Measurements from ENCODE around the gene PLA2G10. TPM values are rescaled to one million over a fixed set of nuclear protein-coding genes. Genes with fewer than 3 reads are reported as not detected.
"Not testable (repeated sequence)": the region's sequence is repeated elsewhere in the genome, so short reads cannot be mapped to it uniquely, and the experiment has no call there.

Gene PLA2G10
- total RNA-seq, 1 donor from 2014 or later: not detected

GRCh38 chr16:14701859-14702258 lies 7.8 kb upstream of the PLA2G10 start:
- not testable (repeated sequence) for H3K9ac ChIP-seq; H3K4me1 Mint-ChIP-seq; H3K27me3 ChIP-seq; H3K4me2 ChIP-seq; H3K4me3 ChIP-seq; H3K4me1 ChIP-seq; DNase-seq (ENCODE audit: low spot score); H3K4me3 Mint-ChIP-seq; H2AFZ ChIP-seq (replicated peaks); H3K9me3 ChIP-seq (ENCODE audit: low read depth); H3K27me3 Mint-ChIP-seq (ENCODE audit: insufficient read depth, low read depth); H3F3A ChIP-seq (ENCODE audit: low read depth); H3K79me2 ChIP-seq (ENCODE audit: low read depth); H3K9me3 Mint-ChIP-seq; H3K36me3 ChIP-seq; H3K27ac ChIP-seq; H4K20me1 ChIP-seq (ENCODE audit: low read depth); H3K27ac Mint-ChIP-seq; H3K36me3 Mint-ChIP-seq

- not testable (repeated sequence) for H3K27ac Mint-ChIP-seq; H3K27me3 Mint-ChIP-seq (ENCODE audit: insufficient read depth, low read depth); DNase-seq (ENCODE audit: low spot score); H3K9me3 ChIP-seq (ENCODE audit: low read depth); H3K4me1 Mint-ChIP-seq; H3K36me3 Mint-ChIP-seq; H3K4me1 ChIP-seq; H4K20me1 ChIP-seq (ENCODE audit: low read depth); H3K27me3 ChIP-seq; H3K9me3 Mint-ChIP-seq; H3K27ac ChIP-seq; H3K79me2 ChIP-seq (ENCODE audit: low read depth); H3K36me3 ChIP-seq; H3F3A ChIP-seq (ENCODE audit: low read depth); H3K4me3 ChIP-seq; H2AFZ ChIP-seq (replicated peaks); H3K9ac ChIP-seq; H3K4me3 Mint-ChIP-seq; H3K4me2 ChIP-seq
Observed at GRCh38 chr16:14685870-14686793, 8.0 kb downstream of the PLA2G10 start.

GRCh38 chr16:14682121-14682520 lies 12.0 kb downstream of the PLA2G10 start:
- Mint-ChIP-seq H3K36me3 (no peaks in the 10 kb centered on the region), H3K27ac (no peak overlapping the region), H3K9me3 (no peaks in the 10 kb centered on the region), H3K4me1 (no peaks in the 10 kb centered on the region), H3K4me3 (no peak overlapping the region), H3K27me3 (ENCODE audit: insufficient read depth, low read depth) (no peaks in the 10 kb centered on the region)
- H3K27ac ChIP-seq: no peak overlapping the region
- no peaks in the 10 kb centered on the region for H3K4me1 ChIP-seq
- no peaks in the 10 kb centered on the region for H3K27me3 ChIP-seq
- H3K9ac ChIP-seq: no peak overlapping the region
- no peaks in the 10 kb centered on the region for H3K36me3 ChIP-seq
- H4K20me1 ChIP-seq (ENCODE audit: low read depth): no peaks in the 10 kb centered on the region
- no peaks in the 10 kb centered on the region for H3K79me2 ChIP-seq (ENCODE audit: low read depth)
- no peak for TF ChIP-seq EZH2phosphoT487 (IDR thresholded peaks at IDR 0.05)
- H3K4me2 ChIP-seq: no peak overlapping the region
- DNase-seq (ENCODE audit: low spot score): no peak
- no peaks in the 10 kb centered on the region for H3K9me3 ChIP-seq (ENCODE audit: low read depth)
- H3K4me3 ChIP-seq: no peak overlapping the region
- H2AFZ ChIP-seq (replicated peaks): no peak overlapping the region
- H3F3A ChIP-seq (ENCODE audit: low read depth): no peaks in the 10 kb centered on the region

GRCh38 chr16:14681115-14681514 lies 13.0 kb downstream of the PLA2G10 start:
- Mint-ChIP-seq H3K9me3 (peaks cover 3% of the 10 kb centered on the region), H3K27ac (no peak overlapping the region), H3K4me1 (no peaks in the 10 kb centered on the region), H3K4me3 (no peak overlapping the region), H3K27me3 (ENCODE audit: insufficient read depth, low read depth) (no peaks in the 10 kb centered on the region), H3K36me3 (no peaks in the 10 kb centered on the region)
- Histone ChIP-seq H3K36me3 (no peaks in the 10 kb centered on the region), H3K9me3 (ENCODE audit: low read depth) (no peaks in the 10 kb centered on the region), H4K20me1 (ENCODE audit: low read depth) (no peaks in the 10 kb centered on the region), H3K4me3 (no peak overlapping the region), H3F3A (ENCODE audit: low read depth) (no peaks in the 10 kb centered on the region), H3K4me2 (no peak overlapping the region), H3K27ac (no peak overlapping the region), H3K27me3 (no peaks in the 10 kb centered on the region), H3K79me2 (ENCODE audit: low read depth) (no peaks in the 10 kb centered on the region), H3K9ac (no peak overlapping the region), H2AFZ (replicated peaks) (no peak overlapping the region), H3K4me1 (no peaks in the 10 kb centered on the region)
- no peak for DNase-seq (ENCODE audit: low spot score)
- no peak for TF ChIP-seq EZH2 (IDR thresholded peaks at IDR 0.05)
- TF ChIP-seq CTCF (IDR thresholded peaks at IDR 0.05): no peak
- TF ChIP-seq EZH2phosphoT487 (IDR thresholded peaks at IDR 0.05): no peak

GRCh38 chr16:14680396-14680795 lies 13.7 kb downstream of the PLA2G10 start:
- not testable (repeated sequence) for H3K27ac Mint-ChIP-seq; H3K79me2 ChIP-seq (ENCODE audit: low read depth); H3K27me3 Mint-ChIP-seq (ENCODE audit: insufficient read depth, low read depth); H3K9me3 ChIP-seq (ENCODE audit: low read depth); H3K4me3 Mint-ChIP-seq; H3F3A ChIP-seq (ENCODE audit: low read depth); H4K20me1 ChIP-seq (ENCODE audit: low read depth); H3K4me1 Mint-ChIP-seq; H3K4me1 ChIP-seq; H3K9ac ChIP-seq; H3K4me3 ChIP-seq; H3K27ac ChIP-seq; H3K4me2 ChIP-seq; H3K27me3 ChIP-seq; H3K36me3 ChIP-seq; H2AFZ ChIP-seq (replicated peaks); H3K9me3 Mint-ChIP-seq; H3K36me3 Mint-ChIP-seq; DNase-seq (ENCODE audit: low spot score)
